Measurements from ENCODE around the gene CDK19.
"Not testable (repeated sequence)": the region's sequence is repeated elsewhere in the genome, so short reads cannot be mapped to it uniquely, and the experiment has no call there.

The CDK19 gene

DNA sequence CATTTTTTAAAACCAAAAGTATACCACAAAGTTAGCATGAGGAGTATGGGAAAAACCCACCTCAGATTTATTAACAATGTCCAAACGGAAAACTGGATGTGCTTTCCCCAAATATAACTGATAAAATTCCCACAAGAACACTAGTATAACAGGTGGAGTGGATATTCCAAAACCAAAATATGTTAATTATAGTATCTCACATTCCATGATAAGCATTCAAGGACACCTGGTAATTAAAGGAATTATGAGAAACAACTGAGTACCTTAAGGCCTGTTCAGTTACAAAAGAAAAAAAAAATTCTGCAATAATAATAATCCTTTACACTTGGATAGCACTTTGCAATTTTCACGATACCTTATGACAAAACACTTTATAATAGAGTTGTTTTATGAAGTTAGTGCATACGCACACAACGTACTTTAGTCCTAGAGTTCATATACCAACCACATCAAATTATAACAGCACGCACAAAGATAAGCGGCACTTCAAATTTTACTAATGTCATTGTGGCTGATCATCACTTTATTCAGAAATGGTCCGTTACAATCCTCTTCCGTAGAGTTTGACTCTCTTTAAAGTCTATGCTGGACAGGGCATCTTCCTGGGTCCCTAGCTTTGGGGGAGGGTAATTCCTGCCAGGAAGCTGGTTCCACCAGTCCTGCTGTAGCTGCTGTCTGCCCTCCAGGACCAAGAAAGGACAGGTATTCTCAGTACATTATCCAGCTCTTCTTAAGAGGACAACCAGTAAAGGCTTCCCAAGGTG, 1.7 kb downstream of the CDK19 start:
- FAIRE-seq = no peak

DNA sequence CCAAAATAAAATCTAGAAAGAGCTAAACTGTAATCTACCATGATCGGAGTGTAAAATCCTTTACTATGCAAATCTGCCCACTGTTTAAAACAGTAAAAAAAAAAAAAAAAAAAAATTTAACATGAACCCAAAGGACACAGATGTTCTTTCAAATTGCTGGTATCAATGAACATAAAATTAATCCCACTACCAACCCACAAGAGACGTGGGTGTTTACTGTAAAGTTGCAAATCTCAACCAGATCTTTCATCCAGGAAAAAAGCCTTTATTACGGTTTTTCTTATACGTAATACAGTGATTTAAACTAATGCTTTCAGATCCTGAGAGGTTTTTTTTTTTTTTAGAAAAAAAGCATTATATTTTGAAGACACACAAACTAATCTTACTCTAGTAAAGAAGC, 2.5 kb downstream of the CDK19 start:
- FAIRE-seq = no peak

DNA sequence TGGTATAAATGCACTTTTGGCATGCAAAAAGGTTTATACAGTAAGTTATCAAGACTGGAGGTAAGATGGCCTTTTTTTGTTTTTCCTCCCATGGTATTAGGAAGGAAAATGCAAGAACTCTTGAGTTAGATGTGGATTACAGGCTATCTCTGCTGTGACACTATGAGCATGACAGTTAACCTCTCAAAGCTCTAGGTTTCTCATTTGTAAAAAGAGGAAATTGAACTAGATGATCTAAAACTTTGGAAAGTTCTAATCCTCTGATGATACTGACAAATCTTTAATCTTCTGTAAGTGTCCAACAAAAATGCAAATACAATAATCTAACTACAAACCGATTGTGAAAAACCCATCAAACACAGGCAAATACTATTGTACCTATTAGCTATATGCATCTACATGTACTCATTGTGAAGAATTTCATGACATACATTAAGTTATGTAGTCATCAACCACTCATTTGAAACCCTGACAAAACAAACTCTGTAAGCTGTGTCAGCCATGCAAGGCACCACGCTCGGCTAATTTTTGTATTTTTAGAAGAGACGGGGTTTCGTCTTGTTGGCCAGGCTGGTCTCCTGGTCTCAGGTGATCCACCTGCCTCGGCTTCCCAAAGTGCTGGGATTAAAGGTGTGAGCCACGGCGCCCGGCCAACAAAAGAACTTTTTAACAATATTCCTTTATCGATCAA, 4.2 kb downstream of the CDK19 start:
- no peak for FAIRE-seq

DNA sequence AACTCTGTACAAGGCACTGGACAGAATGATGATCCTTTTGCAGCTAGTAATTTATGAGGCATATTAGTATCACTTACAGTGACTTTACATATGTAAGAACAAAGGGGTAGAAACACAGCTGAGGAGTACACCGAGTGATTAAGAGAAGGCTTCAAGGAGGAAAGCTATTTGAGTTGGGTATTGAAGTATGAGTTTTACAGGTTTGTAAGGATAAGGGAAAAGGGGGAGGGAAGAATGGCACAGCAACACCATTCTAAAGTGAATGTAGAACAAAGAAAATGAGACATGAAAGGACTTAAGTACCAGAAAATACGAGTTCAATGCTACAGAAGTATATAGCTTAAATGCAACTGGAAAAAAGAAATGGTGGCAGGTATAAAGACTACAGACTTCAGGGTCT, 5.5 kb downstream of the CDK19 start:
- no peak for FAIRE-seq

DNA sequence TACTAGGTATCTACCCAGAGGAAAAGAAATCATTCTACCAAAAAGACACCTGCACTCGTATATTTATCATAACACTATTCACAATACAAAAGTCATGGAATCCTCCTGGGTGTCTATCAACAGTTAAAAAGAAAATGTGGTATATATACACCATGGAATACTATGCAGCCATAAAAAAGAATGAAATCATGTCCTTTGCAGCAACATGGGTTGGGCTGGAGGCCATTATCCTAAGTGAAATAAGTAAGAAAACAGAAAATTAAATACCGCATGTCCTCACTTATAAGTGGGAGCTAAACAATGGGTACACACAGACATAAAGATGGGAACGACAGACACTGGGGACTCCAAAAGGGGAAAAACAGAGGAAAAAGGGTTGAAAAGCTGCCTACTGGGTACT, 13.1 kb downstream of the CDK19 start:
- not testable (repeated sequence) for FAIRE-seq

DNA sequence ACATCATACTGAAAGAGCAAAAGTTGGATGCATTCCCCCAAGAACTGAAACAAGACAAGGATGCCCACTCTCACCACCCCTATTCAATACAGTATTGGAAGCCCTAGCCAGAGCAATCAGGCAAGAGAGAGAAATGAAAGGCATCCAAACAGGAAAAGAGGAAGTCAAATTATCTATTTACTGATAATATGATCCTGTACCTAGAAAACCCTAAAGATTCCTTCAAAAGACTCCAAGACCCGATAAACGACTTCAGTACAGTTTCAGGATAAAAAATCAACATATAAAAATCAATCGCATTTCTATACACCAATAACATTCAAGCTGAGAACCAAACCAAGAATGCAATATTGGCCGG, 14.5 kb downstream of the CDK19 start:
- FAIRE-seq = no peak

DNA sequence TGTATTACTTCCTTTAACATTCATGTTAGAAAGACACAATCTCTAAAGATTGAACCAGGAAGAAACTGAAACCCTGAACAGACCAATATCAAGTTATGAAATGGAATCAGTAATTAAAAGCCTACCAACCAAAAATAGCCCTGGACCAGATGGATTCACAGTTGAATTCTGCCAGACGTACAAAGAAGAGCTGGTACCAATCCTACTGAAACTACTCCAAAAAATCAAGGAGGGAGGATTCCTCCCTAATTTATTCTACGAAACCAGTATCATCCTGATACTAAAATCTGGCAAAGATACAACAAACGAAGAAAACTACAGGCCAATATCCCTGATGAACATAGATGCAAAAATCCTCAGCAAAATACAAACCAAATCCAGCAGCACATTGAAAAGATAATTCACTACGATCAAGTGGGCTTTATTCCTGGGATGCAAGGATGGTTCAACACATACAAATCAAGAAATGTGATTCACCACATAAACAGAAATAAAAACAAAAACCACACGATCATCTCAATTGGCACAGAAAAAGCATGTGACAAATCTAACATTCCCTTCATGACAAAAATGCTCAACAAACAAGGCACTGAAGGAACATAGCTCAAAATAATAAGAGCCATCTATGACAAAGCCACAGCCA, 15.0 kb downstream of the CDK19 start:
- FAIRE-seq = no peak

DNA sequence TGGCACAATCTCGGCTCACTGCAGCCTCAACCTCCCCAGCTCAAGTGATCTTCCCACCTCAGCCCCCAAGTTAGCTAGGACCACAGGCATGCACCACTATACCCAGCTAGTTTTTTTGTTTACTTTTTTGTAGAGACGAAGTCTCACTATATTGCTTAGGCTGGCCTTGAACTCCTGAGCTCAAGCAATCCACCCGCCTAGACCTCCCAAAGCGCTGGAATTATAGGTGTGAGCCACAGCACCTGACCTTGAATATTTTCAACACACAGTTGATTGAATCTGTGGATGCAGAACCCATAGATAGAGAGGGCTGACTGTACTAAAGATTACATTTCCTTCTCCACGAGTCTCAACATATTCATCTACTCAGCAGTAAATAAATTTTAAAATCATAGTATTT, 15.6 kb downstream of the CDK19 start:
- no peak for FAIRE-seq

DNA sequence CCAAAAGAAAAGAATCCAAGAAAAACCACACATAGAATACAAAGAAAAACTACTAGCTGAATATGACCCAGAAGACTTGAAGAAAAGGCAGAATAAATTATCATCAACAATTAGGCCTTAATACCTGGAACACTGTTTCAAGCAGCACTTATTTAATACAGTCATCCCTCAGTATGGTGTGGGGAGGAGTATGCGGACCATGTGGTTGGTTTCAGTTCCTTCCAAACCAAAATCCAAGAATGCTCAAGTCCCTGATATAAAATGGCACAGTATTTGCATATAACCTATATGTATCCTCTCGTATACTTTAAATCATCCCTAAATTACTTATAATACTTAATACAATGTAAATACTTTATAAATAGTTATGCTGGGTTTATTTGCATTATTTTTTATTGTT, 16.1 kb downstream of the CDK19 start:
- no peak for FAIRE-seq

DNA sequence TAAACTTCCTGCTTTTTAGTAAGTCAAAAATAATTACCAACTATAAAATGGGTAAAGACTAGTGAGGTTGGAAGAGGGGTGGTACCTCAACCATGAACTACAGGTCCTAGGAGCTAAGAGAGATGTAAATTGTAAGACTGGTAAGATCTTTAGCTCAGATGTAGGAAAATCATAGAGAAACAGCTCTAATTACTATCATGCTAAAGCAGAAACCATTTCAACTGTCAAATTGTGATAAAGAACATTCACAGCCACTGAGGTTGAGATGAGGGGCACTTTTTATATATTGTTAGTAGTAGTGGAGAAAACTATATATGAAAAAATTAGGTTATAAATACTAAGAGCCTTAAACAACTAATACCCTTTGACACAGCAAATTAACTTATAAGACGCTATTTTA, 20.0 kb downstream of the CDK19 start:
- FAIRE-seq = no peak

DNA sequence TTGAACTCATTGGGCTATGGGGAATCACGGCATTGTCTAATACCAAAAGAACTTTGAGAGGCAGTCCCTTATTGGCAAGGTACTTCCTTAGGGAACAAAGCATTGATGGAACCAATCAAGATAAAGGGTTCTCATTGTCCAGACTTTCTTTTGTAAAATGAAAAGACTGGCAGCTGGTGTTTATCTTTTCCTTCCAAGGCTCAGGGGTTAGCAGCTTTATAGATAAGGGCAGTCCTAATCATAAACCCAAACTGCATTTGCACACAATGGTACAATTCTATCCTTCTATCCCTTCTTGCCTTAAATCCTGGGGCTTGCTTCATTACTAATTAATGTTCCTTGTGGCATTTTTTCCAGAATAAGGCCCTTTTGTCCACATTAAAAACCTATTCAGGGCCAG, 28.6 kb downstream of the CDK19 start:
- no peak for FAIRE-seq

DNA sequence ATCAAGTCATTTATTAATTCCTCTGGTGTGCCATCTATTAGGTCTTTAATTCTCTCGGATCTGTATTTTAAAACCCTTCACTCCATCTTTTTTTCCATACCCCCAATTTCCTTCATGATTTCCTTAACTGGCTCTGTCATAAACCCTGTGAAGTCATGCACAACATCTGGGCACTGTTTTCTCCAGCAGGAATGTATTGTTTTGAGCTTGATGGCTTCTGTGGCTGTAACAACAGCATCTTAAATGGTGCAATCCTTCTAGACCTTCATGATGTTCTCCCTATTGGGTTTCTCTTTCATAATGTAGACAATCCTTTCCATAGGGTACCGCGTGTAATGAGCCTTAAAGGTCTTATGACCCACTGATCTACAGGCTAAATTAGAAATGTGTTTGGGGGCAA, 29.0 kb downstream of the CDK19 start:
- no peak for FAIRE-seq

DNA sequence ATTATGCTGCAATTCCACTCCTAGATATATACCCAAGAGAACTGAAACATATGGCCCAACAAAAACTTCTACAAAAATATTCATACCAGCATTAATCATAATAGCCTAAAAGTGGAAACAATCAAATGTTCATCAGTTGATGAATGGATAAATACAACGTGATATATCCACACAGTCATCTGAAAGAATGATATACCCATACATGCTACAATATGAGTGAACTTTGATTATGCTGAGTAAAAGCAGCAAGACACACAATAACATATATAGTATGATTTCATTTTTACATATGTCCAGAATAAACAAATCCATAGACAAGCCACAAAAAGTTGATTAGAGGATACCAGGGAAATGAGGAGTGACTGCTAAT, 30.7 kb downstream of the CDK19 start:
- FAIRE-seq = no peak

DNA sequence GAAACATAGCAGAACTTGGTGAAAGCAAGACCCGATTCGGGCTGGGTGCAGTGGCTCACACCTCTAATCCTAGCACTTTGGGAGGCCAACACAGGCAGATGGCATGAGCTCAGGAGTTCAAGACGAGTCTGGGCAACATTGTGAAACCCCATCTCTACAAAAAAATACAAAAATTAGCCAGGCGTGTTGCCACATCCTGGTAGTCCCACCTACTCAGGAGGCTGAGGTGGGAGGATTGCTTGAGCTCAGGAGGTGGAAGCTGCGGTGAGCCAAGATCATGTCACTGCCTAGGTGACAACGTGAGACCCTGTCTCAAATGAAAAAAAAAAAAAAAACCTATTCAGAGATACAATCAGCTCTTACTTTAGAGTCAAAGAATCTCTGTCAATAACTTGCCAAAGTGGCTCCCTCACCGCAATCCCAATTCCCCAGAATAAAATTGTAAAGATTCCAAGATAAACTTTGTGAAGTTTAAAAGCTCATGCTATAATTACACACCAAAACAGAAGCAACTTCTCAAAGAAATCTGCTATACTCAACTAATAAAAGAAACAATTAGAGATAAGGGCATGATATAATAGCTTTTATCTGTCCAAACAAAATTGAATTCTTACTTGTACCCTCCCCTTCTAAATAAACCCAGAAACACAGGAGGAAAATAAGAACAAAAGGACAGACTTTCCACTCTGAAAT, 33.6 kb downstream of the CDK19 start:
- FAIRE-seq = no peak

DNA sequence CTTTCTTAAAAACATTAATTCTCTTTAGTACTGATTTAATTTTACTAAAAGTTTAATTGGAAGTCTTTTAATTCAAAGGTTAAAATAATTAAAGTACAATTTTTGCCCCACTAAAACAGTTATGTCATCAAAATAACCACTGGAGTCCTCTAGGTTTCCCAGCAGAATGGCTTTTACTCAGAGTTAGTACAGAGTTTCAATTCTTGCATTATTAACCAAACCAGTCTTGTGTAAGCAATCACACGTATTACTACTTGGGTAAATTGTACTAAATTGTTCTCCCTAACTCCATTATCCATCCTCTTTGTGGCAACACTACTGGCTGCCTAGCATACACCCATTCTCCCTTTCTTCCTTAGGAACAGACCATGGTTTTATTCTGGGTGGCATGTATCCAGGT, 36.9 kb downstream of the CDK19 start:
- no peak for FAIRE-seq

DNA sequence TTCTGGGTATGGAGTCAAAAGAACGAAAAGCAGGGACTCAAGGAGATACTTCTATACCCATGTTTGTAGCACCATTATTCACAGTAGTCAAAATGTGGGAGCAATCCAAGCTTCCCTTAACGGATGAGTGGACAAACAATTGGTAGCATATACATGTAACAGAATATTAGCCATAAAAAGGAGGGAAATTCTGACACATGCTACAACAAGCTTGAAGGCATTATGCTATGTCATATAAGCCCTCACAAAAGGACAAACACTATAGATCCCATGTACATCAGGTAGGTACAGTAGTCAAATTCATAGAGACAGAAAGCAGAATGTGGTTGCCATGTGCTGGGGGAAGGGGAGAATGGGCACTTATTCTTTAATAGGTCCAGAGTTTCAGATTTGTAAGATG, 37.6 kb downstream of the CDK19 start:
- FAIRE-seq = no peak

DNA sequence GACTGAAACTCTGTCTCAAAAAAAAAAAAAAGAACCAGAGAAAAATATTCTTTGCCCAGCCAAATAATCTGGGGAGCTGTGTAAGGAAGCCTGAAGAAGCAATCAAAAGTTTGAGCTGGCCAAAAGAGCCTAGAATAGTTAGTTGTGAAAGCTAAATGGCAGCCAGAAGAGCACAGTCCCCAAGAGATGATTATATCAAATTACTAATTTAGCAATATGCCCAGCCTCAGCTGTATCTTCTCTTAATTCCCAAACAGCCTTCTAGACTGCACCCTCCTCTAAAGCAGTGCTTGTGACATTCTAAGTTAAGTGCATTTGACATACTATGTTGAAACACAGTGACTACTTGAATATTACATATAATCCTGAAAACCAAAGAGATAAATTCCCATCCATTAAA, 38.9 kb downstream of the CDK19 start:
- FAIRE-seq = no peak

DNA sequence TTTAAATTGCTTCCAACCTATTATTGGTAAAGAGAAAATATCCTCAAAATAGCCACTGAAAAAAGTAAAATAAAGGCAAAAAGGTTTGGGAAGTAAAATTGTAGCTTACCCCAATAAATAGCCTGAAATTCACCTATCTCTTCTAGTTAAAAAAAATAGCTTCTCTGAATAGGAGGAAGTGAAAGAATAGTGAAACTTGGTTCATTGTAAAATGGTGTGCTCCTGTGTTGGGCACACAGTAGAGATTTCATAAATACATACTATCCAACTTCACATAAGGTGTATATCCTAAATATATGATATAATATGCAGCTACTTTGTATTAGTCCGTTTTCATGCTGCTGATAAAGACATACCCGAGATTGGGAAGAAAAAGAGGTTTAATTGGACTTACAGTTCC, 45.3 kb downstream of the CDK19 start:
- FAIRE-seq = no peak

DNA sequence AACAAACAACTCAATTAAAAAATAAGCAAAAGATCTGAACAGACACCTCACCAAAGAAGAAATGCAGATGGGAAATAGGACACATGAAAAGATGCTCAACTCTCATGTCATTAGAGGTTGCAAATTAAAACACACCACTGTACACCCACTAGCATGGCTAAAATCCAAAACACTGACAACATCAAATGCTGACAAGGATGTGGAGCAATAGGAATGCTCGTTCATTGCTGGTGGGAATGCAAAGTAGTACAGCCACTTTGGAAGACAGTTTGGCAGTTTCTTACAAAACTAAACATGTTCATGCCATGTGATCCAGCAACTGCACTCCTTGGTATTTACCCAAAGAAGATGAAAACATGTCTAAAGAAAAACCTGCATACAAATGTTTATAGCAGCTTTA, 47.2 kb downstream of the CDK19 start:
- FAIRE-seq = no peak

DNA sequence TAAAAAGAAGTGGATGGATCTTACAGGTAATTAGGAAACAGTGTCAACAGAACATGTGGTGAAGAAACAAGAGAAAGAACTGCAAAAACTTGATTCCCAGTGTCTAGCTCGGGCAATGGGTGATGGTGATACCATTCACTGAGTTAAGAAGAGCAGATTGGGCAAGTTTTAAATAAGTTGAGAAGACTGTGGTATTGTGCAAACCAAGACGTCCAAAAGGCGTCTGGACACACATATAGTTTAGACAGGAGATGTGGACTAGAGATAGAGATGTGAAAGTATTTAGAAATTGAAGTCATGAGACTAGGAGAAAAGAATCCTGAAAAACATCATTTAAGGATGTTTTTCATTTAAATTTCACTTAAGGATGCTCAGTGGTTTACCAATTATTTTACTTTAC, 53.9 kb downstream of the CDK19 start:
- FAIRE-seq = no peak

DNA sequence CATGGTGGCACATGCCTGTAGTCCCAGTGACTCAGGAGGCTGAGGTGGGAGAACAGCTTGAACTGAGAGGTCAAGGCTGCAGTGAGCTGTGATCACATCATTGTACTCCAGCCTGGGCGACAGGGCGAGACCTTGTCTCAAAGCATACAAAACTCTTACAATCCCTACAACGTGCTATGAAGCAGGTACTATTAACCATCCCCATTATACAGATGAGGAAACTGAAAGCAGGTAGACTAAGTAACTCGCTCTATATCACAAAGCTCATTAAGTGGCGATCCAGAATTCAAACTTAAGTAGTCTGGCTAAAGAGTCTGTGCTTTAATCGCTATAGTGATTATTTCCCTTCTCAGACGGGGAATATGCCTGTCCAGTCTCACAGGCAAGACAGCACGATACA, 54.7 kb downstream of the CDK19 start:
- no peak for FAIRE-seq

DNA sequence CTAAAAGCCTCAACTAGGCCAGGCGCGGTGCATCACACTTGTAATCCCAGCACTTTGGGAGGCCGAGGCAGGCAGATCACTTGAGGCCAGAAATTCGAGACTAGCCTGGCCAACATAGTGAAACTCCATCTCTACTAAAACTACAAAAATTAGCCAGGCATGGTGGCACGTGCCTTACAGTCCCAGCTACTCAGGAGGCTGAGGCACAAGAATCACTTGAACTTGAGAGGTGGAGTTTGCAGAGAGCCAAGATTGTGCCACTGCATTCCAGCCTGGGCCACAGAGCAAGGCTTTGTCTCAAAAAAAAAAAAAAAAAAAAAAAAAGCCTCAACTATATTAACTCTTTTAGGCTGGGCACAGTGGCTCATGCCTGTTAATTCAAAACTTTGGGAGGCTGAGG, 55.2 kb downstream of the CDK19 start:
- not testable (repeated sequence) for FAIRE-seq

DNA sequence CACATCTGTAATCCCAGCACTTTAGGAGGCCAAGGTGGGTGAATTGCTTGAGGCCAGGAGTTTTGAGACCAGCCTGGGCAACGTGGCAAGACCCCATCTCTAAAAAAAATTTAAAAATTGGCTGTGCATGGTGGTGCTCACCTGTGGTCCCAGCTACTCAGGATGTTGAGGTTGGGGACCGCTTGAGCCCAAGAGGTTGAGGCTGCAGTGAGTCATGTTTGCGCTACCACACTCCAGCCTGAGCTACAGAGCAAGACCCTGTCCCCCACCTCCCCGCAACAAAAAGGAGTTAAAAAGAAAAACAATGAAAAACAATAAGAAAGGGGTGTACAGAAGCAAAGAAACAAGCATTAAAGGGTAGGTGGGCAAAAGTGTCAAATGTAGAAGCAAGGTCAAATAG, 57.3 kb downstream of the CDK19 start:
- no peak for FAIRE-seq

DNA sequence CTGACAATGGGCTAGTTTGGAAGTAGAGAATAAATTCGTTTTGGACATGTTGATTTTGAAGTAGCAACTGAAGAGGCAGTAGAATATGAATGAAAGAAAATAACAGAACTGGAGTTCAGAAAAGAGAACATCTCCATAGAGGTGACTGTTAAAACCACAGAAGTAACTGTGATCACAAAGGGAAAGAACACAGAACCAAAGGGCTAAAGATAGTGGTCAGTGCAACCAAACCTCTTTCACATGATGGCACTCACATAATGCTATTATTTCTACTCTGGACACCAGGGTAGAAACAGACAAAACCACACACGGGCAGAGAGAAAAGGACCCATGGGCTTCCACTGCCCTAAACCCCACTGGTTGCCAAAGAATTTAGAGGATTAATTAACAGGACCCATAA, 58.5 kb downstream of the CDK19 start:
- no peak for FAIRE-seq

Data from islet of Langerhans (tissue), 1 donor.